Neural cell (in vitro differentiated cells): ENCODE measurements around the gene MISP. TPM values are rescaled to one million over a fixed set of nuclear protein-coding genes. Genes with fewer than 3 reads are reported as not detected.

ENCODE experiments used
- H2AFZ ChIP-seq: fragments of 200-600, 300-800 bp; sonication (generic), shearing (Covaris generic); 2 replicates; pipeline ENCODE4 v1.6.0; 2014; ENCODE audit warnings: low read depth, mild to moderate bottlenecking, antibody characterized with exemption, low read length, moderate library complexity
- H3F3A ChIP-seq: fragments of 200-600 bp; shearing (Covaris generic); 2 replicates; pipeline ENCODE4 v1.6.1; 2016; ENCODE audit warnings: mild to moderate bottlenecking, moderate library complexity, mixed read lengths, antibody characterized with exemption, low read length; ENCODE audit not compliant: insufficient read depth, poor library complexity, severe bottlenecking
- H3K27ac ChIP-seq: fragments of 200-600, 300-800 bp; sonication (generic), shearing (Covaris generic); 2 replicates; pipeline ENCODE4 v1.5.1; 2014; ENCODE audit warnings: mild to moderate bottlenecking, low read length, moderate library complexity
- H3K27me3 ChIP-seq: fragments of 300-800, 200-600 bp; sonication (generic), shearing (Covaris generic); 2 replicates; pipeline ENCODE4 v1.6.0; 2014; ENCODE audit warnings: mild to moderate bottlenecking, low read depth, low read length, moderate library complexity; ENCODE audit not compliant: insufficient read depth
- H3K36me3 ChIP-seq: fragments of 300-800, 200-600 bp; sonication (generic), shearing (Covaris generic); 2 replicates; pipeline ENCODE4 v1.5.1; 2014; ENCODE audit warnings: mild to moderate bottlenecking, antibody characterized with exemption, low read length, moderate library complexity; ENCODE audit not compliant: insufficient read depth
- H3K4me2 ChIP-seq: fragments of 300-800, 200-600 bp; sonication (generic), shearing (Covaris generic); 2 replicates; pipeline ENCODE4 v1.6.0; 2014; ENCODE audit warnings: mild to moderate bottlenecking, low read length
- H3K4me3 ChIP-seq: fragments of 300-800, 200-600 bp; sonication (generic), shearing (Covaris generic); 2 replicates; pipeline ENCODE4 v1.5.1; 2014; ENCODE audit warnings: mild to moderate bottlenecking, low read length, moderate library complexity
- H3K79me2 ChIP-seq: fragments of 200-600 bp; shearing (Covaris generic); replicated peaks from 2 replicates; pipeline ENCODE4 v1.6.0; 2014; ENCODE audit warnings: mild to moderate bottlenecking, low read length, moderate library complexity; ENCODE audit not compliant: insufficient read depth
- H3K9ac ChIP-seq: fragments of 300-800, 200-600 bp; sonication (generic), shearing (Covaris generic); 2 replicates; pipeline ENCODE4 v1.6.1; 2016; ENCODE audit warnings: mild to moderate bottlenecking, low read length, mixed read lengths
- H3K9me2 ChIP-seq: fragments of 200-600 bp; shearing (Covaris generic); 2 replicates; pipeline ENCODE4 v1.6.1; 2016; ENCODE audit warnings: mild to moderate bottlenecking, low read length, mixed read lengths; ENCODE audit not compliant: insufficient read depth
- H3K9me3 ChIP-seq: fragments of 200-600, 300-800 bp; sonication (generic), shearing (Covaris generic); 2 replicates; pipeline ENCODE4 v1.6.1; 2016; ENCODE audit warnings: mild to moderate bottlenecking, mixed run types, low read length, moderate library complexity, mixed read lengths
- H4K20me1 ChIP-seq: fragments of 200-600 bp; shearing (Covaris generic); 2 replicates; pipeline ENCODE4 v1.6.1; 2016; ENCODE audit warnings: mild to moderate bottlenecking, mixed run types; ENCODE audit not compliant: insufficient read depth
- CTCF ChIP-seq: fragments of 450-650 bp; IDR thresholded peaks from 2 replicates; pipeline ENCODE4 v1.5.1; 2014; ENCODE audit warnings: antibody characterized with exemption, mild to moderate bottlenecking, moderate library complexity; ENCODE audit not compliant: poor library complexity, severe bottlenecking
- EP300 ChIP-seq: fragments of 450-650 bp; conservative IDR thresholded peaks from 2 replicates; pipeline ENCODE4 v1.6.1; 2014; ENCODE audit warnings: antibody characterized with exemption, mild to moderate bottlenecking, moderate library complexity; ENCODE audit not compliant: poor library complexity, severe bottlenecking
- EZH2 ChIP-seq: fragments of 200-600, 300-800 bp; shearing (Covaris generic), sonication (generic); IDR thresholded peaks from 2 replicates; pipeline ENCODE4 v1.6.1; 2014; ENCODE audit warnings: antibody characterized with exemption, low read length, borderline replicate concordance, mild to moderate bottlenecking; ENCODE audit not compliant: insufficient read depth, poor library complexity, severe bottlenecking
- MXI1 ChIP-seq: fragments of 450-650 bp; conservative IDR thresholded peaks from 2 replicates; pipeline ENCODE4 v1.6.1; 2014; ENCODE audit warnings: antibody characterized with exemption, mild to moderate bottlenecking; ENCODE audit not compliant: poor library complexity, severe bottlenecking
- POLR2AphosphoS5 ChIP-seq: IDR thresholded peaks from 2 replicates; pipeline ENCODE4 v1.6.1; 2012
- RAD21 ChIP-seq: fragments of 450-650 bp; conservative IDR thresholded peaks from 2 replicates; pipeline ENCODE4 v1.6.1; 2014; ENCODE audit warnings: antibody characterized with exemption, mild to moderate bottlenecking, moderate library complexity
- REST ChIP-seq: IDR thresholded peaks from 2 replicates; pipeline ENCODE4 v1.6.1; 2012; ENCODE audit warnings: borderline replicate concordance
- SMC3 ChIP-seq: fragments of 450-650 bp; conservative IDR thresholded peaks from 2 replicates; pipeline ENCODE4 v1.6.1; 2014; ENCODE audit warnings: antibody characterized with exemption, mild to moderate bottlenecking, moderate library complexity; ENCODE audit not compliant: poor library complexity
- TAF1 ChIP-seq: IDR thresholded peaks from 2 replicates; pipeline ENCODE4 v1.6.1; 2012; ENCODE audit warnings: low read depth
- polyA plus RNA-seq: library from polyadenylated mRNA; depleted of rRNA; stranded (reverse); fragments of >200 nt; gene quantifications from 2 replicates; pipeline ENCODE4 v1.2.3, GENCODE V29; 2014

The MISP gene
- polyA plus RNA-seq, 1 donor from 2014 or later = 0.98 TPM

GRCh38 chr19:781800-782184, 30.9 kb downstream of the MISP start:
- H4K20me1 ChIP-seq = no peaks in the 10 kb centered on the region
- no peak overlapping the region for H3K27ac ChIP-seq
- H3K4me3 ChIP-seq = no peak overlapping the region
- no peaks in the 10 kb centered on the region for H3K9me3 ChIP-seq
- H3K79me2 ChIP-seq = no peaks in the 10 kb centered on the region
- H3K27me3 ChIP-seq = no peaks in the 10 kb centered on the region
- no peaks in the 10 kb centered on the region for H3F3A ChIP-seq
- no peaks in the 10 kb centered on the region for H3K9me2 ChIP-seq
- TF ChIP-seq SMC3 (no peak), TAF1 (no peak), RAD21 (no peak), REST (no peak), EZH2 (no peak), MXI1 (no peak), POLR2AphosphoS5 (no peak), CTCF (no peak), EP300 (no peak)
- no peak overlapping the region for H3K9ac ChIP-seq
- no peak overlapping the region for H3K4me2 ChIP-seq
- H2AFZ ChIP-seq = no peak overlapping the region
- H3K36me3 ChIP-seq = no peaks in the 10 kb centered on the region

GRCh38 chr19:782185-782877, 31.4 kb downstream of the MISP start:
- H3K9me3 ChIP-seq = no peaks in the 10 kb centered on the region
- H3K9me2 ChIP-seq = no peaks in the 10 kb centered on the region
- H2AFZ ChIP-seq = no peak overlapping the region
- H3K9ac ChIP-seq = no peak overlapping the region
- no peak overlapping the region for H3K4me2 ChIP-seq
- H3K27me3 ChIP-seq = no peaks in the 10 kb centered on the region
- TF ChIP-seq RAD21 (no peak), EP300 (no peak), MXI1 (no peak), TAF1 (no peak), POLR2AphosphoS5 (no peak), EZH2 (no peak), CTCF (no peak)
- H3K79me2 ChIP-seq = no peaks in the 10 kb centered on the region
- H3K36me3 ChIP-seq = no peaks in the 10 kb centered on the region
- no peaks in the 10 kb centered on the region for H4K20me1 ChIP-seq
- H3K4me3 ChIP-seq = no peak overlapping the region
- no peak overlapping the region for H3K27ac ChIP-seq
- no peaks in the 10 kb centered on the region for H3F3A ChIP-seq
